GM12865 (cell line): ENCODE results near the gene REM1.

Experiments
- DNase-seq: peaks from one replicate; pipeline ENCODE4 v3.0.0; 2010; ENCODE audit warnings: low read depth
- H3K4me3 ChIP-seq: 2 replicates; pipeline ENCODE4 v1.5.1; 2011; ENCODE audit warnings: mild to moderate bottlenecking, low read depth, low read length, control low read depth
- CTCF ChIP-seq: IDR thresholded peaks from 2 replicates; pipeline ENCODE4 v1.5.1; 2011; ENCODE audit warnings: low read length, control low read depth, low read depth, inconsistent platforms; ENCODE audit not compliant: insufficient read depth; ENCODE audit errors: missing control alignments

The REM1 gene

GRCh38 chr20:31488115-31488514, 13.0 kb downstream of the REM1 start:
- no peak for DNase-seq
- H3K4me3 ChIP-seq = no peak overlapping the region
- TF ChIP-seq CTCF = no peak

GRCh38 chr20:31489152-31489551, 14.1 kb downstream of the REM1 start:
- no peak for TF ChIP-seq CTCF
- H3K4me3 ChIP-seq = no peak overlapping the region
- DNase-seq = no peak

GRCh38 chr20:31490752-31491151, 15.7 kb downstream of the REM1 start:
- DNase-seq = no peak
- no peak overlapping the region for H3K4me3 ChIP-seq
- TF ChIP-seq CTCF = no peak

- TF ChIP-seq CTCF = peak; percentile 11
- no peak for DNase-seq
- H3K4me3 ChIP-seq = no peak overlapping the region
Observed at GRCh38 chr20:31494131-31494530, 19.0 kb downstream of the REM1 start.

- no peak for TF ChIP-seq CTCF
- DNase-seq = no peak
- H3K4me3 ChIP-seq = no peak overlapping the region
Observed at GRCh38 chr20:31496761-31497295, 21.7 kb downstream of the REM1 start.

- H3K4me3 ChIP-seq = no peak overlapping the region
- peak; percentile 20 for DNase-seq
- TF ChIP-seq CTCF = no peak
Observed at GRCh38 chr20:31497838-31498540, 22.9 kb downstream of the REM1 start.

- no peak for DNase-seq
- no peak for TF ChIP-seq CTCF
- H3K4me3 ChIP-seq = no peak overlapping the region
Observed at GRCh38 chr20:31500527-31500926, 25.4 kb downstream of the REM1 start.
